HEK293 (cell line): Measurements from ENCODE around the gene DENND5A.

Source experiments
- CTCF ChIA-PET: fragments of 350-600 bp; formaldehyde crosslinking; extraction: SDS; loops from one replicate; lab custom pipeline; 2021; ENCODE audit warnings: antibody characterized with exemption; lab: Yijun Ruan, JAX
- POLR2A ChIA-PET: fragments of 300-600 bp; formaldehyde crosslinking; extraction: SDS; loops from one replicate; lab custom pipeline; 2020; ENCODE audit warnings: antibody characterized with exemption, inconsistent platforms; lab: Yijun Ruan, JAX
- H3K27ac ChIP-seq: fragments of 200-500 bp; sonication (Bioruptor generic); 2 replicates; pipeline ENCODE4 v1.5.1; 2014; ENCODE audit warnings: low read depth, low read length, control low read depth, inconsistent platforms; ENCODE audit errors: extremely low read depth
- H3K36me3 ChIP-seq, 2 experiments: fragments of 200-500 bp in 1 of 2; sonication (Bioruptor generic) in 1 of 2; 1 replicate in 1 of 2; 2 replicates in 1 of 2; pipeline ENCODE4 v1.5.1; 2014 to 2017; ENCODE audit warnings: inconsistent platforms in 2 of 2, low read length in 2 of 2; ENCODE audit not compliant: control insufficient read depth in 2 of 2, insufficient read depth in 1 of 2
- H3K4me1 ChIP-seq: fragments of 200-500 bp; sonication (Bioruptor generic); 2 replicates; pipeline ENCODE4 v1.5.1; 2014; ENCODE audit warnings: mild to moderate bottlenecking, low read length, inconsistent platforms; ENCODE audit not compliant: control insufficient read depth, insufficient read depth
- H3K4me3 ChIP-seq: 2 replicates; pipeline ENCODE4 v1.5.1; 2011; ENCODE audit warnings: low read depth, mild to moderate bottlenecking, control low read depth, low read length, moderate library complexity
- H3K9me3 ChIP-seq: fragments of 200-500 bp; sonication (Bioruptor generic); 2 replicates; pipeline ENCODE4 v1.5.1; 2014; ENCODE audit warnings: low read depth, low read length, inconsistent platforms; ENCODE audit not compliant: control insufficient read depth, insufficient read depth
- BCL11B ChIP-seq: fragments of 450-650 bp; formaldehyde crosslinking; IDR thresholded peaks from 2 replicates; pipeline ENCODE4 v1.5.1; 2016; ENCODE audit warnings: low read depth, missing biosample characterization, missing genetic modification characterization
- GLIS1 ChIP-seq: fragments of 450-650 bp; formaldehyde crosslinking; IDR thresholded peaks from 2 replicates; pipeline ENCODE4 v1.5.1; 2016; ENCODE audit warnings: missing biosample characterization, missing genetic modification characterization
- KLF16 ChIP-seq: fragments of 450-650 bp; formaldehyde crosslinking; IDR thresholded peaks from 2 replicates; pipeline ENCODE4 v1.5.1; 2017; ENCODE audit warnings: missing biosample characterization, missing genetic modification characterization
- KLF8 ChIP-seq: fragments of 450-650 bp; formaldehyde crosslinking; IDR thresholded peaks from 2 replicates; pipeline ENCODE4 v1.5.1; 2016; ENCODE audit warnings: missing biosample characterization, missing genetic modification characterization
- MYNN ChIP-seq: fragments of 450-650 bp; formaldehyde crosslinking; IDR thresholded peaks from 2 replicates; pipeline ENCODE4 v1.5.1; 2016; ENCODE audit warnings: missing biosample characterization, missing genetic modification characterization, borderline replicate concordance
- OSR2 ChIP-seq: fragments of 450-650 bp; formaldehyde crosslinking; IDR thresholded peaks from 2 replicates; pipeline ENCODE4 v1.5.1; 2016; ENCODE audit warnings: missing biosample characterization, missing genetic modification characterization
- SP3 ChIP-seq: fragments of 450-650 bp; formaldehyde crosslinking; IDR thresholded peaks from 2 replicates; pipeline ENCODE4 v1.5.1; 2016; ENCODE audit warnings: missing biosample characterization, missing genetic modification characterization
- SP7 ChIP-seq: fragments of 450-650 bp; formaldehyde crosslinking; IDR thresholded peaks from 2 replicates; pipeline ENCODE4 v1.5.1; 2016; ENCODE audit warnings: missing biosample characterization, missing genetic modification characterization
- YY1 ChIP-seq: fragments of 450-650 bp; formaldehyde crosslinking; IDR thresholded peaks from 2 replicates; pipeline ENCODE4 v1.5.1; 2018; ENCODE audit warnings: missing biosample characterization, missing genetic modification characterization
- YY2 ChIP-seq: fragments of 450-650 bp; formaldehyde crosslinking; IDR thresholded peaks from 2 replicates; pipeline ENCODE4 v1.5.1; 2016; ENCODE audit warnings: missing biosample characterization, missing genetic modification characterization
- ZBTB21 ChIP-seq: fragments of 450-650 bp; formaldehyde crosslinking; IDR thresholded peaks from 2 replicates; pipeline ENCODE4 v1.5.1; 2017; ENCODE audit warnings: missing biosample characterization, missing genetic modification characterization
- ZIC2 ChIP-seq: fragments of 450-650 bp; formaldehyde crosslinking; IDR thresholded peaks from 2 replicates; pipeline ENCODE4 v1.5.1; 2016; ENCODE audit warnings: missing biosample characterization, missing genetic modification characterization
- ZNF10 ChIP-seq: fragments of 450-650 bp; formaldehyde crosslinking; IDR thresholded peaks from 2 replicates; pipeline ENCODE4 v1.5.1; 2017; ENCODE audit warnings: missing biosample characterization, missing genetic modification characterization
- ZNF146 ChIP-seq: fragments of 450-650 bp; formaldehyde crosslinking; IDR thresholded peaks from 2 replicates; pipeline ENCODE4 v1.5.1; 2016; ENCODE audit warnings: missing biosample characterization, missing genetic modification characterization
- ZNF211 ChIP-seq: fragments of 450-650 bp; formaldehyde crosslinking; IDR thresholded peaks from 2 replicates; pipeline ENCODE4 v1.5.1; 2016; ENCODE audit warnings: low read depth, missing biosample characterization, missing genetic modification characterization
- ZNF223 ChIP-seq: fragments of 450-650 bp; formaldehyde crosslinking; IDR thresholded peaks from 2 replicates; pipeline ENCODE4 v1.5.1; 2016; ENCODE audit warnings: missing biosample characterization, missing genetic modification characterization
- ZNF341 ChIP-seq: fragments of 450-650 bp; formaldehyde crosslinking; IDR thresholded peaks from 2 replicates; pipeline ENCODE4; 2016; ENCODE audit warnings: low read depth, missing biosample characterization, missing genetic modification characterization
- ZNF394 ChIP-seq: fragments of 450-650 bp; formaldehyde crosslinking; IDR thresholded peaks from 2 replicates; pipeline ENCODE4 v1.5.1; 2016; ENCODE audit warnings: missing biosample characterization, missing genetic modification characterization, mild to moderate bottlenecking, moderate library complexity, borderline replicate concordance
- ZNF48 ChIP-seq: fragments of 450-650 bp; formaldehyde crosslinking; IDR thresholded peaks from 2 replicates; pipeline ENCODE4 v1.5.1; 2016; ENCODE audit warnings: missing biosample characterization, missing genetic modification characterization
- ZNF549 ChIP-seq: fragments of 450-650 bp; IDR thresholded peaks from 2 replicates; pipeline ENCODE4 v1.5.1; 2018; ENCODE audit warnings: missing biosample characterization, missing genetic modification characterization, mild to moderate bottlenecking, inconsistent platforms, moderate library complexity
- ZNF571 ChIP-seq: fragments of 450-650 bp; formaldehyde crosslinking; IDR thresholded peaks from 2 replicates; pipeline ENCODE4 v1.5.0; 2017; ENCODE audit warnings: missing biosample characterization, missing genetic modification characterization
- ZNF600 ChIP-seq: fragments of 450-650 bp; formaldehyde crosslinking; IDR thresholded peaks from 2 replicates; pipeline ENCODE4 v1.5.1; 2016; ENCODE audit warnings: missing biosample characterization, missing genetic modification characterization
- ZNF621 ChIP-seq: fragments of 450-650 bp; formaldehyde crosslinking; IDR thresholded peaks from 2 replicates; pipeline ENCODE4 v1.5.1; 2017; ENCODE audit warnings: missing biosample characterization, missing genetic modification characterization
- ZNF629 ChIP-seq: fragments of 450-650 bp; formaldehyde crosslinking; IDR thresholded peaks from 2 replicates; pipeline ENCODE4 v1.5.1; 2017; ENCODE audit warnings: missing biosample characterization, missing genetic modification characterization
- ZNF785 ChIP-seq: fragments of 450-650 bp; formaldehyde crosslinking; IDR thresholded peaks from 2 replicates; pipeline ENCODE4 v1.5.1; 2016; ENCODE audit warnings: missing biosample characterization, missing genetic modification characterization
- ZNF843 ChIP-seq: fragments of 450-650 bp; formaldehyde crosslinking; IDR thresholded peaks from 2 replicates; pipeline ENCODE4 v1.5.1; 2016; ENCODE audit warnings: missing biosample characterization, missing genetic modification characterization
- TF ChIP-seq, protein P1 (sequence below): fragments of 450-650 bp; formaldehyde crosslinking; IDR thresholded peaks from 2 replicates; pipeline ENCODE4 v1.5.1; 2016; ENCODE audit warnings: missing biosample characterization, missing genetic modification characterization
- TF ChIP-seq, protein P2 (sequence below): fragments of 450-650 bp; formaldehyde crosslinking; IDR thresholded peaks from 2 replicates; pipeline ENCODE4 v1.5.1; 2016; ENCODE audit warnings: missing biosample characterization, missing genetic modification characterization, low read depth
- TF ChIP-seq, protein P3 (sequence below): fragments of 450-650 bp; formaldehyde crosslinking; IDR thresholded peaks from 2 replicates; pipeline ENCODE4 v1.5.1; 2016; ENCODE audit warnings: missing biosample characterization, missing genetic modification characterization
- TF ChIP-seq, protein P4 (sequence below): fragments of 450-650 bp; formaldehyde crosslinking; IDR thresholded peaks from 2 replicates; pipeline ENCODE4 v1.5.1; 2016; ENCODE audit warnings: missing biosample characterization, missing genetic modification characterization

The DENND5A gene

GRCh38 chr11:9139628-9140357 lies 125.4 kb downstream of the DENND5A start:
- no peak overlapping the region for H3K4me3 ChIP-seq
- CTCF ChIA-PET, result interaction anchor here (0.6 to 5.2 kb wide), 8 partner anchors 25 to 453 kb away, joined by 3 to 78 read pairs (median 4); no protein-coding TSS in a partner anchor
- H3K4me1 ChIP-seq, result peaks cover 15% of the 10 kb centered on the region
- peaks cover 0 to 82% of the 10 kb centered on the region in 2 experiments; a peak in 2 of 3 replicates for H3K36me3 ChIP-seq
- H3K9me3 ChIP-seq, result no peaks in the 10 kb centered on the region
- POLR2A ChIA-PET, result no interaction called here
- H3K27ac ChIP-seq, result no peak overlapping the region; the same call in 1 of the 2 replicates
- TF ChIP-seq OSR2 (tag by site-specific recombination) (peak; percentile 30; the same call in 1 of the 2 replicates), KLF8 (0 out of 2 replicates have a peak, but pooled peaks have one; percentile 25), KLF16 (tag by site-specific recombination) (no peak), ZNF341 (no peak), ZNF549 (tag by site-specific recombination) (no peak), ZBTB21 (tag by site-specific recombination) (no peak), ZNF211 (tag by site-specific recombination) (no peak), ZNF843 (tag by site-specific recombination) (no peak), ZNF785 (tag by site-specific recombination) (no peak), ZNF621 (tag by site-specific recombination) (no peak), ZNF600 (tag by site-specific recombination) (peak; percentile 52; the same call in 1 of the 2 replicates), ZNF146 (tag by site-specific recombination) (no peak), BCL11B (tag by site-specific recombination) (no peak), ZNF223 (tag by site-specific recombination) (no peak), SP7 (tag by site-specific recombination) (peak; percentile 71), SP3 (tag by site-specific recombination) (no peak), GLIS1 (tag by site-specific recombination) (peak; percentile 87), ZNF571 (no peak), ZNF394 (tag by site-specific recombination) (peak; percentile 64), YY1 (tag by site-specific recombination) (no peak), ZNF629 (tag by site-specific recombination) (0 out of 2 replicates have a peak, but pooled peaks have one; percentile 40), MYNN (tag by site-specific recombination) (no peak), ZNF48 (no peak), YY2 (tag by site-specific recombination) (no peak), ZIC2 (no peak), ZNF10 (tag by site-specific recombination) (peak; percentile 83)
- TF ChIP-seq, protein P1, sequence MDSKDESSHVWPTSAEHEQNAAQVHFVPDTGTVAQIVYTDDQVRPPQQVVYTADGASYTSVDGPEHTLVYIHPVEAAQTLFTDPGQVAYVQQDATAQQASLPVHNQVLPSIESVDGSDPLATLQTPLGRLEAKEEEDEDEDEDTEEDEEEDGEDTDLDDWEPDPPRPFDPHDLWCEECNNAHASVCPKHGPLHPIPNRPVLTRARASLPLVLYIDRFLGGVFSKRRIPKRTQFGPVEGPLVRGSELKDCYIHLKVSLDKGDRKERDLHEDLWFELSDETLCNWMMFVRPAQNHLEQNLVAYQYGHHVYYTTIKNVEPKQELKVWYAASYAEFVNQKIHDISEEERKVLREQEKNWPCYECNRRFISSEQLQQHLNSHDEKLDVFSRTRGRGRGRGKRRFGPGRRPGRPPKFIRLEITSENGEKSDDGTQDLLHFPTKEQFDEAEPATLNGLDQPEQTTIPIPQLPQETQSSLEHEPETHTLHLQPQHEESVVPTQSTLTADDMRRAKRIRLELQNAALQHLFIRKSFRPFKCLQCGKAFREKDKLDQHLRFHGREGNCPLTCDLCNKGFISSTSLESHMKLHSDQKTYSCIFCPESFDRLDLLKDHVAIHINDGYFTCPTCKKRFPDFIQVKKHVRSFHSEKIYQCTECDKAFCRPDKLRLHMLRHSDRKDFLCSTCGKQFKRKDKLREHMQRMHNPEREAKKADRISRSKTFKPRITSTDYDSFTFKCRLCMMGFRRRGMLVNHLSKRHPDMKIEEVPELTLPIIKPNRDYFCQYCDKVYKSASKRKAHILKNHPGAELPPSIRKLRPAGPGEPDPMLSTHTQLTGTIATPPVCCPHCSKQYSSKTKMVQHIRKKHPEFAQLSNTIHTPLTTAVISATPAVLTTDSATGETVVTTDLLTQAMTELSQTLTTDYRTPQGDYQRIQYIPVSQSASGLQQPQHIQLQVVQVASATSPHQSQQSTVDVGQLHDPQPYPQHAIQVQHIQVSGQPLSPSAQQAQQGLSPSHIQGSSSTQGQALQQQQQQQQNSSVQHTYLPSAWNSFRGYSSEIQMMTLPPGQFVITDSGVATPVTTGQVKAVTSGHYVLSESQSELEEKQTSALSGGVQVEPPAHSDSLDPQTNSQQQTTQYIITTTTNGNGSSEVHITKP (tag by site-specific recombination), result peak; percentile 22; the same call in 1 of the 2 replicates
- TF ChIP-seq, protein P2, sequence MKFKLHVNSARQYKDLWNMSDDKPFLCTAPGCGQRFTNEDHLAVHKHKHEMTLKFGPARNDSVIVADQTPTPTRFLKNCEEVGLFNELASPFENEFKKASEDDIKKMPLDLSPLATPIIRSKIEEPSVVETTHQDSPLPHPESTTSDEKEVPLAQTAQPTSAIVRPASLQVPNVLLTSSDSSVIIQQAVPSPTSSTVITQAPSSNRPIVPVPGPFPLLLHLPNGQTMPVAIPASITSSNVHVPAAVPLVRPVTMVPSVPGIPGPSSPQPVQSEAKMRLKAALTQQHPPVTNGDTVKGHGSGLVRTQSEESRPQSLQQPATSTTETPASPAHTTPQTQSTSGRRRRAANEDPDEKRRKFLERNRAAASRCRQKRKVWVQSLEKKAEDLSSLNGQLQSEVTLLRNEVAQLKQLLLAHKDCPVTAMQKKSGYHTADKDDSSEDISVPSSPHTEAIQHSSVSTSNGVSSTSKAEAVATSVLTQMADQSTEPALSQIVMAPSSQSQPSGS (tag by site-specific recombination), result no peak
- TF ChIP-seq, protein P3, sequence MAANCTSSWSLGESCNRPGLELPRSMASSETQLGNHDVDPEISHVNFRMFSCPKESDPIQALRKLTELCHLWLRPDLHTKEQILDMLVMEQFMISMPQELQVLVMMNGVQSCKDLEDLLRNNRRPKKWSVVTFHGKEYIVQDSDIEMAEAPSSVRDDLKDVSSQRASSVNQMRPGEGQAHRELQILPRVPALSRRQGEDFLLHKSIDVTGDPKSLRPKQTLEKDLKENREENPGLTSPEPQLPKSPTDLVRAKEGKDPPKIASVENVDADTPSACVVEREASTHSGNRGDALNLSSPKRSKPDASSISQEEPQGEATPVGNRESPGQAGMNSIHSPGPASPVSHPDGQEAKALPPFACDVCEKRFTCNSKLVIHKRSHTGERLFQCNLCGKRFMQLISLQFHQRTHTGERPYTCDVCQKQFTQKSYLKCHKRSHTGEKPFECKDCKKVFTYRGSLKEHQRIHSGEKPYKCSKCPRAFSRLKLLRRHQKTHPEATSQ (tag by site-specific recombination), result no peak
- TF ChIP-seq, protein P4, sequence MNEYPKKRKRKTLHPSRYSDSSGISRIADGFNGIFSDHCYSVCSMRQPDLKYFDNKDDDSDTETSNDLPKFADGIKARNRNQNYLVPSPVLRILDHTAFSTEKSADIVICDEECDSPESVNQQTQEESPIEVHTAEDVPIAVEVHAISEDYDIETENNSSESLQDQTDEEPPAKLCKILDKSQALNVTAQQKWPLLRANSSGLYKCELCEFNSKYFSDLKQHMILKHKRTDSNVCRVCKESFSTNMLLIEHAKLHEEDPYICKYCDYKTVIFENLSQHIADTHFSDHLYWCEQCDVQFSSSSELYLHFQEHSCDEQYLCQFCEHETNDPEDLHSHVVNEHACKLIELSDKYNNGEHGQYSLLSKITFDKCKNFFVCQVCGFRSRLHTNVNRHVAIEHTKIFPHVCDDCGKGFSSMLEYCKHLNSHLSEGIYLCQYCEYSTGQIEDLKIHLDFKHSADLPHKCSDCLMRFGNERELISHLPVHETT (tag by site-specific recombination), result no peak
